HTERT RPE-1 (cell line): Measurements from ENCODE around the gene C11orf42.

Source experiments
- in situ Hi-C: fragments of 300-500 bp; cut with MboI; formaldehyde crosslinking; loops from 4 replicates; pipeline ENCODE4 v1.14.3; 2020; ENCODE audit warnings: low sequenced_read_pairs

C11orf42 gene

GRCh38 chr11:6251990-6252473 lies 46.7 kb downstream of the C11orf42 start:
- in situ Hi-C loops = no loop called here

GRCh38 chr11:6253197-6253596 lies 47.8 kb downstream of the C11orf42 start:
- in situ Hi-C loops = no loop called here

- in situ Hi-C loops = no loop called here
Observed at GRCh38 chr11:6258141-6258540, 52.8 kb downstream of the C11orf42 start.

GRCh38 chr11:6258571-6259081 lies 53.3 kb downstream of the C11orf42 start:
- in situ Hi-C loops = no loop called here

DNA sequence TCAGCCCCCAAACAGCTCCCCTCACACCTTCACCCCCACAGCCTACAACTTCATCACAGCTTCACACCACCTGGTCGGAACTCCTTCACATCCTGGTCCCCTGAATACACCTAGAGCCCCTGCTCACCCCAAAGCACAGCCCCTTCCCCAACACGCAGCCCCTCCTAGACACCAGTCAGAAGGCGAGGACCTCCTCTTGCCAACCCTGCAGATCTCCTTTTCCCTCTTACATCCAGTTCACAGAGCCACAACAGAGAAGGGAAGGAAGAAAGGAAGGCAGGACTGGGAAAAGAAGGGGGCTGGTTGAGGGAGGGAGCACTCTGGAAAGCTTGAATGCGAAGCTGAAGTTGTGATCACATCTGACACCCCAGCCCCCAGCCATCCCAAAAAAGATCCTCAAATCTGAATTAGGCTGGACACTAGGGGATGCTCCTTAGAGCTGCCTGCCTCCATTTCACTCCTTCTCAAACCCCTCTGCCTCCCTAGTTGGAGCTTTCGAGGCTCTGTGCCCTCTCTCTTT lies 54.9 kb downstream of the C11orf42 start:
- in situ Hi-C loops = no loop called here
